GM21423 (cell line): Measurements from ENCODE around the gene RHBDL2.
"Not testable (repeated sequence)": the region's sequence is repeated elsewhere in the genome, so short reads cannot be mapped to it uniquely, and the experiment has no call there.

ENCODE experiments used
- ATAC-seq: cut with Tn5 transposase; IDR thresholded peaks from one replicate; pipeline ENCODE4 v1.9.1; 2021; ENCODE audit warnings: mild to moderate bottlenecking, moderate library complexity; ENCODE audit not compliant: unreplicated experiment

RHBDL2 gene, protein sequence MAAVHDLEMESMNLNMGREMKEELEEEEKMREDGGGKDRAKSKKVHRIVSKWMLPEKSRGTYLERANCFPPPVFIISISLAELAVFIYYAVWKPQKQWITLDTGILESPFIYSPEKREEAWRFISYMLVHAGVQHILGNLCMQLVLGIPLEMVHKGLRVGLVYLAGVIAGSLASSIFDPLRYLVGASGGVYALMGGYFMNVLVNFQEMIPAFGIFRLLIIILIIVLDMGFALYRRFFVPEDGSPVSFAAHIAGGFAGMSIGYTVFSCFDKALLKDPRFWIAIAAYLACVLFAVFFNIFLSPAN

DNA sequence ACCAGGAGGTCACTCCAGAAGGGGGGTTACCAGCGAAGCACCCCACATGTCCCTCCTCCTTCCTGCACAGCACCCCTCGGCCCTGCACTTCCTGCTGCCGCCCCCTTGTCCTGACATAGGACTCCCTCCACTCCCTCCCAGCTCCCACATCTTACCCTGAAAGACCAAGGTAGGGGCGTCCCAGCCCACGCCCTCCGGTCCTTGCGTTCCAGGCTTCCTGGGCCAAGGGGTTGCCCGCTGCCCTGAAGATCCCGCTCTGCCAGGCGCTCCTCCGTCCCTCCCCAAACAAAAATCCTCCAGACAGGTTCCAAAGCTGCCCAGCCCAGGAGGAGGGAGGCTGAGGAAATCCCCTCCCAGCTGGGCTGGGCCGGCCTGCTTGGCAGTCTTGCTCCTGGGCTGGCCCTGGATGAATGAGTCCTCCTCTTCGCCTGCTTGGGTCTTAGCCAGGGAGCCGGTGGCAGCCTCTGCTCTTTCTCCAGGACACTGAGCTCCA lies at the start of gene RHBDL2:
Gene RHBDL2 (minus strand): TSS at position 304 of the 493 bp plus-strand sequence. CDS start 22,618 bp downstream, outside the sequence.
- no peak for ATAC-seq

DNA sequence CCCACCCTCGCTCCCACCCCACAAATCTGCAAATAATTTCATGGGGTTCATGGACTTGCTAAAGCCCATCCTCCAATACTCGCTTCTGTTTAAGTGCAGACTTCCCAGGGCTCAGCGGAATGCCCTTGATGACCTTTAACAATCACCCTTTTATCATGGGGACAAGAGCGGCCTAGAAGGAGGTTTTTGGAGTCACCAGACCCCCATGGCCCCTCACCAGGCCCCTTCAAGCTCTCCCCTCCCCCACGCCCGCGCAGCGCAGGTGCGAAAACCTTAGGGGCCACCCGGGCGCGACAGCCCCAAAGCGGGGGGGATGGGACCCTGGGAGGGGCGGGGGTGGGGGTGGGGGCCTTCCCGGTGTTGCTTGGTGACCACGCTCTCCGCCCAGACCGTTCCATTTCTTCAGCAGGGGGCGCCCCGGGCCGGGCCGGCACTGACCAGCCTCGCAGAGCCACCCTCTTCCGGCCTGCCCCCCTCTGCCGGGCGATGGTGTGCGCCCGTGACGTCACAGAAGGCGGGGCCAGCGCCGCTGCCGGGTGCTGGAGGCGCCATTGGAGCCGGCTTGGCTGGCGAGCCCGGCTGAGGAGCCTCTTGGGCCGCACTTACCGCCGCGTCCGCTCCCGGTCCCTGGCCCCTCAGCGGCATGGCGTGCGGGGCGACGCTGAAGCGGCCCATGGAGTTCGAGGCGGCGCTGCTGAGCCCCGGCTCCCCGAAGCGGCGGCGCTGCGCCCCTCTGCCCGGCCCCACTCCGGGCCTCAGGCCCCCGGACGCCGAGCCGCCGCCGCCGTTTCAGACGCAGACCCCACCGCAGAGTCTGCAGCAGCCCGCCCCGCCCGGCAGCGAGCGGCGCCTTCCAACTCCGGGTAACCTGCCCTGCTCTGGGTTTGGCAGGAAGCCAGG lies 49.4 kb upstream of the RHBDL2 start, which contains the start of gene AKIRIN1:
Gene AKIRIN1 (plus strand): TSS at position 539 of the 900 bp plus-strand sequence. CDS start 105 bp downstream, at position 644.
- peak; percentile 94 for ATAC-seq

DNA sequence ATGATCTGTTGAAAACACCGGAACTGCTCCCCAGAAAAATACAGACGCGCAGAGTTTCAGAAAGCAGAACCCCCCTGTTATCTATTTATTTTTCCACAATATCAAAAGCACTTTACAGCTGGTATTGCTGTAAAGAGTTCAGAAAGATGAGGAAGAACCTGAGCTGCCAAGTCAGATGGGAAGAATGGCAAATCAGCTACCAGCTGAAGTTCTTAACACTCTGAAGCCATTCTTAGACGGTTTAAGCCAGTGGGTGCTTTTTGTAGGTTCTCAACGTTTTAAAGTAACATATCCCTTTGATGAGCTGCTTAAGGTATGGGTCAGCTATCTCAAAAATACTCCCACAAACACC lies 48.7 kb upstream of the RHBDL2 start:
- ATAC-seq, result no peak

DNA sequence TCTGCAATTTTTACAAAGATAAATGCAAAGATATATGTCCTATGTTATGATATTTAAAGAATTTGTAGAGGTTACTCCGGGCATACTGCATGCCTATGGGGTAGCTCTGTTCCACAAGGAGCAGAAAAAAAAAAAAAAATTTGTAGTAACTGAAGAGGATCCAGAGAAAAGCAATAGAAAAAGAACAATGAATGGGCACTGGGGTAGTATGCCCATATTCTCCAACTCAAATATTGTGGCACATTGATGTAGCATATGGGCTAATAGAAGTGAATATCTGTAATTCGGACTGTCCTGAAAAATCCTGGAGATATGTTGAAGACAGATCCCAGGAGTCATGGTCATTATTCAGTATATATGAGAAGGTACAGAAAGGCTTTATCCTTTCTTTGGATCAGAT lies 48.3 kb upstream of the RHBDL2 start:
- no peak for ATAC-seq

DNA sequence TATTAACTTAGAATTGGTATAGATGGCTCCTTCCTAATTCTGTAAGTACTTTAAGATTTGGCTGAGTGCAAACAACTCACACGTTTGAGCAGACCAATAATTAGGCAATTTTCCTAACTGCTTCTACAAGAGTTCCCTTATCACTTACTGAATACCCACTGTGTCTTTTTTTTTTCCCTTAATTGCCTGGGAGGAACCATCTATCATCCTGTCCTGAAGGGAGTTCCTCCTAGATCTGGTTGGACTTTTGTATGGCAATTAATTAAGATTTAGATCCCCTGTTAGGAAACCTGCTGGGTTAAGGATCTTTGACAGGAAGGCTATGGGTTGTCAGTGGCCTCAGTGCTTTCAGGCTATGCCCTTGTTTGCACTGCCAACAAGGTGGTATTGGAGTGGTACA lies 37.8 kb upstream of the RHBDL2 start:
- ATAC-seq, result not testable (repeated sequence)

DNA sequence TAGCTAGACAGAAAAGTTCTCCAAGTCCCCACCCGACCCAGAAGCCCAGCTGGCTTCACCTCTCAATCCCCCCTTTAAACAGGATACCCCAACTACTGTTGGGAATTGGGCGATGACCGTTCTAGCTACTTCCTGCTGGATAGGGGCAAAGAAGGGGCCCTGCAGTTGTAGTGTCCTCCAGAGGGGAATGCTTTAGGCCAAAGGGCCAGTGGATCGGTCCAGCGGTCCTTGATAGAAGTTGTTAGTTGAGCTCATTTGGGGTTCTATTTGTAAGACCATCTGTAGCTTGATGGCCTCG lies 36.6 kb upstream of the RHBDL2 start:
- not testable (repeated sequence) for ATAC-seq

DNA sequence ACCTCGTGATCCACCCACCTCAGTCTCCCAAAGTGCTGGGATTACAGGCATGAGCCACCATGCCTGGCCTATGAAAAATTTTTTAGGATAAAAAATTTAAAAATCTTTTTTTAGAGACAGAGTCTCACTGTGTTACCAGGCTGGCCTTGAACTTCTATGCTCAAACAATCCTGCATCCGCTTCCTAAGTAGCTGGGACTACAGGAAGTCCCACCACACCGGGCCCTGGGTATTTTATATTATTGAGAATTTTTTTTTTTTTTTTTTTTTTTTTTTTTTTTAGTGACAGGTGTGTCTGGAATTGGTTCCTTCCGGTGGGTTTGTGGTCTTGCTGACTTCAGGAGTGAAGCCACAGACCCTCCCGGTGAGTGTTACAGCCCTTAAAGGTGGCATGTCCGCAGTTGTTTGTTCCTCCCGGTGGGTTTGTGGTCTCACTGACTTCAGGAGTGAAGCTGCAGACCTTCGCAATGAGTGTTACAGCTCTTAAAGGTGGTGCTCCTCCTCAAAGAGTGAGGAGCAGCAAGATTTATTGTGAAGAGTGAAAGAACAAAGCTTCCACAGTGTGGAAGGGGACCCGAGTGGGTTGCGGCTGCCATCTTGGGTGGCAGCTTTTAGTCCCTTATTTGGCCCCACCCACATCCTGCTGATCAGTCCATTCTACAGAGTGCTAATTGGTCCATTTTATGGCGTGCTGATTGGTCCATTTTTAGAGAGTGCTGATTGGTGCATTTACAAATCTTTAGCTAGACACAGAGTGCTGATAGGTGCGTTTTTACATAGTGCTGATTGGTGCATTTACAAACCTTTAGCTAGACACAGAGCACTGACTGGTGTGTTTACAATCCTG lies 36.0 kb upstream of the RHBDL2 start:
- ATAC-seq, result not testable (repeated sequence)

DNA sequence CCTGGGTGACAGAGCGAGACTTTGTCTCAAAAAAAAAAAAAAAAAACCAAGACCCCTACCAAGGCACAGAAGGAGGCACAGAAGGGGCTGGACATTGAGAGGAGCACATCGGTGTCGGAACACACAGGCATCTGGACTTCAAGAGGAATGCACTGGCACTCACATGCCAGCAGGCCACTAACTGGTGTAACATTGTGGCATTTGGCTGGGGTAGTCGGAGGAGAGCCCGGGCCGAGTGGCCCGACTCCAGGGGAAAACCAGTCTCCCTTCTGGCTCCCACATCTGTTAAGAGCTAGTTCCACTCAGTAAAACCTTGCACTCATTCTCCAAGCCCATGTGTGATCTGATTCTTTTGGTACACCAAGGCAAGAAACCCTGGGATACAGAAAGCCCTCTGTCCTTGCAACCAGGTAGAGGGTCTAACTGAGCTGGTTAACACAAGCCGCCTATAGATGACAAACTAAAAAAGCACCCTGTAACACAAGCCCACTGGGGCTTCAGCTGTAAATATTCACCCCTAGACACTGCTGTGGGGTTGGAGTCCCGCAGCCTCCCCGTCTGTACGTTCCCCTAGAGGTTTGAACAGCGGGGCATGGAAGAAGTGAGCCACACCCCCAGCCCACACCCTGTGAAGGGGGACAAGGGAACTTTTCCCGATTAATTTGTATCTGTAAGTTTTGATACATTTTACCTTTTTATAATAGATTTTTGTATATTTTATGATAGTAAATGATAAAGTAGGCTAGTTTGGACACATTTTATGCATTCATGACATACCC lies 32.2 kb upstream of the RHBDL2 start:
- ATAC-seq, result no peak

DNA sequence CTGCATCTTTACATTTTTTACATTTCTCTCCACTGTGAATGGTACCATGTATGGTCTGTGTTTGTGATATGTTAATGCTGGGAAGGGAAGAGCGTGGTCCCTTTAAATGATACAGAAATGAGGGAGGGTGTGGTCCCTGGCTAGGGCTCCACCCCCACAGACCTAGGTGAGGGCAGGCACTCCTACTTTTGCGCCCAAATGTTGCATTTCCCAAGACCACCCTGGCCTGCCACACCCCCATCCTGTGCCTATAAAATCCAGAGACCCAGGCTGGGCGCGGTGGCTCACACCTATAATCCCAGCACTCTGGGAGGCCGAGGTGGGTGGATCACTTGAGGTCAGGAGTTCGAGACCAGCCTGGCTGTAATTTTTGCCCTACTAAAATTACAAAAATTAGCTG lies 31.5 kb upstream of the RHBDL2 start:
- ATAC-seq, result not testable (repeated sequence)

DNA sequence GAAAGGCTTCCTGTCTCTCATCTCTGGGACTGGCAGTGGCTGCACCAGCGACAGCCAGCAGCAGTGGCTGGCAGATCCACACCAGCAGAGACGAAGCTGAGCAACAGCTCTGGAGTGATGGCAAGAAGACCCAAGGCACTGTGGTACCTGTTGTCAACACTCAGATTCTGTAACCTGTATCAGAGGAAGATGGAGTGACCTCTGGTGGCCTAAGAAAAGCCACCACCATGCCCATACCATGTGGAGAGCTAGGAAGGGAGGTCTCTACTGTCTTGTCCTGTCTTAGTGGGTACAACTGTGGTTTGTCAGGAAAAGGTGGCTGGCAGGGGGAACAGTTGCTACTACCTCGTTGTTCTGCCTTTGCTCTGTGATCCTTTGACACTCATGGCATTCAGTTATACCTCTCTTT lies 22.5 kb upstream of the RHBDL2 start:
- ATAC-seq, result no peak

DNA sequence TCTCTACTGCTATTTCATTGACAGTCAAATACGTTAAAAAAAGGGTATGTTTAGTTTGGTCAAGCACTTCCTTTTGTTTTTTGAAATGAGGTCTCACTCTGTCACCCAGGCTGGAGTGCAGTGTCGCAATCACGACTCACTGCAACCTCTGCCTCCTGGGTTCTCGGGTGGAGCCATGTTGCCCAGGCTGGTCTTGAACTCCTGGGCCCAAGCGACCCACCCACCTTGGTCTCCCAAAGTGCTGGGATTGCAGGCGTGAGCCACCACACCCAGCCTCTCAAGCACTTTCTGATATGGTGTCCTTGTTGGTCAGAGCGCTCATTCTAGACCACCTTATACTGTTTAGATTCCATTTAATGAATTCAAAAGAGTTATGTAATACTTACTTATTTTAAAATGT lies 20.9 kb upstream of the RHBDL2 start:
- no peak for ATAC-seq

DNA sequence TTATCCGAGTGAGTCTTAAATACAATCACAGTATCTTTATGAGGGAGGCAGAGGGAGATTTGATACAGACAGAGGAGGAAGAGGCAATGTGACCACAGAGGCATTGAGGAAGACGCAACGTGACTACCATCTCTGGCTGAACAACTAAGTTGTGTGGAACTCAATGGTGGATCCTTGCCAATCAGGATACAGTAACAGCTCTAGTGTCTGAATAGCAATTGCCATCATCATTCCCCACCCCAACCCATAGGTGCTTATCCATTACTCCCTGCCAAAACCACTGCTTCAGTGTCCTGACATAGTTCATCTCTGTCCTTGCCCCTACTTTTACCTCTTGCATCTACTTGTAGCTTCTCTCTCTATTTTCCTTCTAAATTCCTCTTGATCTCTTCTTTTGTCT lies 20.5 kb upstream of the RHBDL2 start:
- no peak for ATAC-seq

DNA sequence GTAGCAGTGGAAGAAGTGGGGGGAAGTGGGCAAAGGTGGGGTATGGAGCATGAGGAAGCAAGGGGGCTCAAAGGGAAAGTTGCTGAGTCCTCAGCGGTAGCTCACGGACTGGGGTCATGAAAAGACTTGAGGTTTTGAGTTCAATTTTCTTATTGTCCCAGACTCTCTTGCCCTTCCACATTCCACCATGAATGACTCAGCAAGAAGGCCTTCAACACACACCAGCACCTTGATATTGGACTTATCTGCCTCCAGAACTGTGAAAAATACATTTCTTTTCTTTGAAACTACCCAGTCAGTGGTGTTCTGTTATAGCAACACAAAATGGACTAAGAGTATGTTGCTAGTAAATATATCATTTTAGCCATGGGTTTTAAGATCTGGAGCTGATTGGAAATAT lies 17.3 kb upstream of the RHBDL2 start:
- no peak for ATAC-seq

DNA sequence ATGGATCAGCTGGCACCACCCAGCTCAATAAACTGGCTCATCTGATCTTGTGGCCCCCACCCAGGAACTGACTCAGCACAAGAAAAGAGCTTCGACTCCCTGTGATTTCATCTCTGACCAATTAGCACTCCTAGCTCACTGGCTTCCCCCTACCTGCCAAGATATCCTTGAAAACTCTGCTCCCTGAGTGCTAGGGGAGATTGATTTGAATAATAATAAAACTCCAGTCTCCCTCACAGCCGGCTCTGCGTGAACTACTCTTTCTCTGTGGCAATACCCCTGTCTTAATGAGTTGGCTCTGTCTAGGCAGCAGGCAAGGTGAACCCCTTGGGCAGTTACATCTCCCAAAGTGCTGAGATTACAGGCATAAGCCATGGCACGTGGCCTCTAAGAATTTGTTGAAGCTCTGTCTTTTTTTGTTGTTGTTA lies 11.8 kb upstream of the RHBDL2 start:
- no peak for ATAC-seq

DNA sequence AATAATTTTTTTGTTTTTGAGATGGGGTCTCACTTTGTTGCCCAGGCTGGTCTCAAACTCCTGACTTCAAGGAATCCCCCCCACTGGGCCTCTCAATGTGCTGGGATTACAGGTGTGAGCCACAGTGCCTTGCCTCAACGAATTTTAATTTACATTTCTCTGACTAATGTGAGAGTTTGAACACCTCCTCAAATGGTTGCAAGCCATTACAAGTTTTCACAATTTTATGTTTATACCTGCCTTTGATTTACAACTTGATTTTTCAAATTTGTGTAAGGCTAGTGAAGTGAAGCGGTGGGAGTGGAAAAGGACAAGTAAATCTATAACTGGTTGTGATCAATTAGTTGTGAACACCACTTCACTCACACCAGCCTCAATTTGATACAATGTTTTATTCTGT lies 8.9 kb upstream of the RHBDL2 start:
- ATAC-seq, result no peak

DNA sequence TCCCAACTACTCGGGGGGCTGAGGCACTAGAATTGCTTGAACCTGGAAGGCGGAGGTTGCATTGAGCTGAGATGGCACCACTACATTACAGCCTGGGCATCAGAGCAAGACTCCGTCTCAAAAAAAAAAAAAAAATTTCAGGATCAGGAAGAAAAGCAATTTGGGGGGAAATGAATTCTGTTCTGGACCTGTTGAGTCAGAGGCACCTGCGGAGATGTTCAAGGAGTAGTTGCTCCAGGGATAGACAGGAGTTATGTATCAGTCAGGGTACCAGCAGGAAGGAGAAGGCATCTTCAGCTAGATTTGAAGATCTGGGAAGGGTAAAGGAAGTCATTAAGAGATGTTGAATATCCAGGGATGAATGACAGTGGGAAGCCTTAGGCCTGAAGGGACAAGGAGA lies 2.9 kb upstream of the RHBDL2 start:
- ATAC-seq, result no peak

DNA sequence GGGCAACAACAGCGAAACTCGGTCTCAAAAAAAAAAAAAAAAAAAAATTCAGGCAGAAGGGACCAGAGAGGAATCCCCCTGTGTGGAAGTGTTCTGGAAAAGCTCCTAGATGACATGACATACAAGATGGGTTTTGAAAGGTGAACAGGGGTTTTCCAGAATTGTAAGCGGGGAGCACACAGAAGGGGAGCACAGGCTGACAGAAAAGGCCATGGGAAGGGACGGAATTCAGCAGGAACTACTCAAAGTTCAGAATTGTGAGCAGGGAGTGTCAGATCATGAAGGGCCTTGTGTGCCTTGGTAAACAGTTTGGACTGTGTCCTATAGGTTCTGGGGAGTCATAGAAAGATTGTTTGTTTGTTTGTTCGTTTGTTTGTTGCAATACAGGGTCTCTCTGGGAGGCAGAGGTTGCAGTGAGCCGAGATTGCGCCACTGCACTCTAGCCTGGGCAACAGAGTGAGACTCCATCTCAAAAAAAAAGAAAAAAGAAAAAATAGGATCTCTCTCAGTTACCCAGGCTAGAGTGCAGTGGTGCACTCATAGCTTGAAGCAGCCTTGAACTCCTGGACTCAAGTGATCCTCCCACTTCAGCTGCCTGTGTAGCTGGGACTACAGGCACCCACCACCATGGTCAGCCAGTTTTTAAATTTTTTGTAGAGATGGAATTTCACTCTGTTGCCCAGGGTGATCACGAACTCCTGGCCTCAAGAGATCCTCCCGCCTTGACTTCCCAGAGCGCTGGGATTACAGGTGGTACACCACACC lies 1.2 kb upstream of the RHBDL2 start:
- ATAC-seq, result no peak

DNA sequence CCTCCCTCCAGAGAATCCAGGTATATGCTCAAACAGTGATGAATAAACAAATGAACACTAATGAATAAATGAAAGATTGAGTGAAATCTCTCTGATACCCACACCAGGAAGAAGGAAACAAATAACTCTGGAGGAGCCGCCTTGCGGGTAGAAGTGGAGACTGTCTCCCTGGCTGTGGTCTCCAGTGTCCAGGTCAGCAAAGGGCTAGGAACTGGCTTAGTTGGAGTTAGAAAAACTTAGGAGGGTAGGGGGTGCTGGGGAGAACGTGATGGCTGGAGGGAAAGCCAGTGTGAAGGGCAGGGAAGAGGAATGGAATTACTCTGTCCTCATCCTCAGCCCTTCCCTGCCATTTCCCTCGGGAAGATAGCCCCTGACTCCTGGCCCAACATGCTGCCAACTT lies 537 bp downstream of the RHBDL2 start:
- ATAC-seq, result no peak

DNA sequence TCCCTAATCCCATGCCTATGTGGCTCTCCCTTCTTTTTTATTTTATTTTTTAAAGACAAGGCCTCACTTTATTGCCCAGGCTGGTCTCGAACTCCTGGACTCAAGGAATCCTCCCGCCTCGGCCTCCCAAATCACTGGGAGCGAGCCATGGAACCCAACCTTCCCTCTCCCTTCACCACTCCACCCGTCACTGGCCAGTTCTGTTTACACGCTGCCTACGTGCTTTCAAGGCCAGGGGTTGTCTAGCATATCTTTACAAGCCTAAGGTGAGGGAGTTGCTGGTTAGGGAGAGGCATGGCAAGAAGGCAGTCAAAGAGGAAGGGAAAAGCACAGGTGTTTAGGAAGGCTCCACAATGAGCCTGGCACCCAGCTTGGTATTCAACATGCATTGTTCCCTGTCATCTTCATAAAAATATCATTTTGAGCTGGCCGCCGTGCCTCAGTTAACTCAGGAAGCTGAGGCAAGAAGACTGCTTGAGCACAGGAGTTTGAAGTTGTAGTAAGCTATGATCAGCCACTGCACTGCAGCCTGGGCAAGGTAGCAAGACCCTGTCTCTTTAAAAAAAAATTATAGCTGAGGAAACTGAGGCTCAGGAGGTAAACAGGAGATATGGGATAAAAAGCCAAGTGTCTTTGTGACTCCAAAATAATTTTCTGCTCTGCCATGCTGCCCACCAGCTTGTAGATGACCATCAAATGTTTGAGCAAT lies 1.1 kb downstream of the RHBDL2 start:
- ATAC-seq, result no peak
